Measurements from ENCODE around the gene LTB4R.

The LTB4R gene

GRCh38 chr14:24296341-24297157, 14.8 kb upstream of the LTB4R start:
- TF ChIP-seq CTCF (IDR thresholded peaks at IDR 0.05; ENCODE audit: borderline replicate concordance, insufficient read depth, low read depth, low read length), result peak; percentile 72; the same call in 1 of the 2 replicates
- H3K4me3 ChIP-seq (ENCODE audit: low read depth, low read length), result no peak overlapping the region

DNA sequence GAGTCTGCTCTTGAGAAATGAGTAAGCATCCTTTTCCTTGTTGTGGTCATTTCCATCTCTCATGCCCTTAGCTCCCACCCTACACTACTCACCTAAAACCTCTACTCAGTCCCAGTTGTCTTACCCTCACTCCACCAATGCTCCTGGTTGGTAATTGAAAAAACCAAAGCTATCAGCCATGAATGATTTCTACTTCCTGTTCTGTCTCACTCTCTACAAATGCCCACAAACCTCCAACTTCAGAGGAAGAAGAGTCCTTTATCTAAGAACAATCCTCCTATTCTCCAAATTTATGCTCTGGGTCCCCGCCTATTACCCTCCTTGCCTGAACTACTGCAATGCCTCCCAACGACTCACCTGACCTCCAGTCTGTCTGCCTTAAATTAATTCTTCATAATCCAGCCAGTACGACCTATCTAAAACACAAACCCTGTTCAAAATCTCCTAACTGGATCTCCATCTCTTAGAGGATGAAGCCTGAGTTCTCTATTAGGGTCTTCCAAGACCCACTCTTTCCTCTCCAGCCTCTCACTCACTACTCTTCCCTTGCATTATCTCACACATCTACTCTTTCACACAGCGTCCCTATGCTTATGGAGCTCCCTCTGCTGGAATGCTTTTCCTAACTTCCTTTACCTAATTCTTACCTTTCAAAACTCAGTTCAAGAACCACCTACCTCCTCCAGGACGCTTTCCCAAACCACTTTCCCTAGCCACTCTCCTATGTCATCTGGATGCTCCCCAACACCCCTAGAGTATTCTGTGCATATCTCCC, 13.9 kb upstream of the LTB4R start:
- TF ChIP-seq CTCF (IDR thresholded peaks at IDR 0.05; ENCODE audit: borderline replicate concordance, insufficient read depth, low read depth, low read length), result no peak
- H3K4me3 ChIP-seq (ENCODE audit: low read depth, low read length), result no peak overlapping the region

DNA sequence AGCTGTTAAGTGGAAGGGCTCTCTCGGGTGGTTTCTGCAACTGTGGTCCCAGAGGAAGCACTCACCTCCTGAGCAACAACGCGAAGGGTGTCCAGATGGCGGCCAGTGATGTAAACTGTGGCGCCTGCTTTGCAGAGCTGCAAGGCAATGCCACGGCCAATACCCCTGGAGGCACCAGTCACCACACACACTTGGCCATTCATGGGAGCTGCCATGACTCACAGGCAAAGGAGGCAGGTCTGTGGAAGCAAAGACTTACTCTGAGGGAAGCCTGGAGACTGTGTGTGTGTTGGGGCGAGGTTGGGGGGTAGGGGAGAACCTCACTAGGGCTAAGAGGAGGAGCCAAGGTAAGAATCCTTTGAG, 12.4 kb upstream of the LTB4R start:
- peak overlapping the region; percentile 50 for H3K4me3 ChIP-seq (ENCODE audit: low read depth, low read length)
- no peak for TF ChIP-seq CTCF (IDR thresholded peaks at IDR 0.05; ENCODE audit: borderline replicate concordance, insufficient read depth, low read depth, low read length)

DNA sequence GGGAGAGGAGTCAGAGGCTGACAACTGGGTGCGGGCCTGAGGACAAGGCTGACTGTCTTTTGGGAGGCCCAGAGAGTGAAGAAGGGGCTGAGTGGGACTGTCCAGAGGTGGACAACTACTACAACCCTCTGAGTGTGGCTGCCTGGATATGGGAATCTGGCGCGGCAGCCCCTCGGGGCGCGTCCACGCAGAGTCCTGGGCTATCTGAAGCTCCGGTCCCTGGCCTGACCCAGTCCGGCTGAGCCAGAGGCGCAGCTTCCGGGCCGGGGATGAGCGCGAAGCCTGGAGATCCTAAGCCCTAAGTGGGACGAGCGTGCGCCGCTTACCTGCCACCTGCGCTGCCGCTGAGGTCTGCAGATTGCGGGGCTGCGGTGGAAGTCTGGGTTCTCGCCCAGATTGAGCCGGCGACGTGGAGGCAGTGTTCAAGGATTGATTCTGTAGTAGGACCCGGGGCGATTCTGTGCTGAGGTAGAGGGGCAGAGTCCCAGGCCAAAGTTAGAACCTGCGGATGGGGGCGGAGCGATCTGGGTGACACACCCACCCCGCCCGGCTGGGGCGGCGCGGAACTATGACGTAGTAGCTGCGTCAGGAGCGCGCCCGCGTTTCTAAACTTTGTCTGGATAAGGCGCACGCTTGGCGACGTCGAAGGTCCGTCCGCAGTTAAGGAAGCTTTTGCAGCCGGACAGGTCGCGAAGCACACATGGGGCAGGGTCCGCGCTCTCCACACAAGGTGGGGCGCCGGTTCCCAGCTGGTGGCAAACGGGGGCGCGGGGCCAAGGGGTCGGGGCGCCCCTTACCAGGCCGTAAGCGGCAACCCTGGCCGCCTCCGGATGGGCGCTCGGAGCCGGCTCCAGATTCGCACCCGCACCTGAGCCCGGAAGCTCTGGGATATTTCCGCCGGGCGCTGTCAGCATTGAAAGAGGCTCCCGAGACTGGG, 11.8 kb upstream of the LTB4R start, which contains the start of the genes DHRS1 and NOP9:
DHRS1 (minus strand) TSS at position 526 of the 937 bp plus-strand sequence. CDS start 674 bp downstream, outside the sequence.
NOP9 (plus strand) TSS at position 596 of the 937 bp plus-strand sequence; CDS start at position 701, 105 bp downstream.
- peak within 1 kb of the TSS; percentile 50 for H3K4me3 ChIP-seq (ENCODE audit: low read depth, low read length)
- TF ChIP-seq CTCF (IDR thresholded peaks at IDR 0.05; ENCODE audit: borderline replicate concordance, insufficient read depth, low read depth, low read length), result no peak

DNA sequence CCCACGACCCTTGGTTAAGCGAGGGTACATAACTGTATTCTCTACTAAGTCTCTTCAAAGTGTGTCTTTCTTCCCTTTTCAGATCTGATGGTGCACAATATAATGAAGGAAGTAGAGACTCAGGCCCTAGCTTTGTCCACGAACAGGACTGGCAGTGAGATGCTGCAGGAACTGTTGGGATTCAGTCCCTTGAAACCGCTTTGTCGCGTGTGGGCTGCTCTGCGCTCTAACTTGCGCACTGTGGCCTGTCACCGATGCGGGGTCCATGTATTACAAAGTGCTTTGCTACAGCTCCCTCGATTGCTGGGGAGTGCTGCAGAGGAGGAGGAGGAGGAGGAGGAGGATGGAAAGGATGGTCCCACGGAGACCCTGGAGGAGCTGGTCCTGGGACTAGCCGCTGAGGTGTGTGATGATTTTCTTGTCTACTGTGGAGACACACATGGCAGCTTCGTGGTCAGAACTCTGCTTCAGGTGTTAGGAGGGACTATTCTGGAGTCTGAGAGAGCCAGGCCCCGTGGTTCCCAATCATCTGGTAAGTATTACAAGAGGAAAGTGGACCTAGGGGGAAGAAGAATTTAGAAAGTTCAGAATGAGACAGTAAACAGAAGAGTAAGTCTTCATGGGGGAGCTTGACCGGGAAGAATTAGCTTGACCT, 10.8 kb upstream of the LTB4R start:
- H3K4me3 ChIP-seq (ENCODE audit: low read depth, low read length), result peak overlapping the region; percentile 50
- TF ChIP-seq CTCF (IDR thresholded peaks at IDR 0.05; ENCODE audit: borderline replicate concordance, insufficient read depth, low read depth, low read length), result no peak

GRCh38 chr14:24304019-24304387, 7.3 kb upstream of the LTB4R start:
- H3K4me3 ChIP-seq (ENCODE audit: low read depth, low read length), result no peak overlapping the region
- no peak for TF ChIP-seq CTCF (IDR thresholded peaks at IDR 0.05; ENCODE audit: borderline replicate concordance, insufficient read depth, low read depth, low read length)

Measured in GM12875 (cell line).